GM12865 (cell line): ENCODE measurements around the gene CHST15.
"Not testable (repeated sequence)": the region's sequence is repeated elsewhere in the genome, so short reads cannot be mapped to it uniquely, and the experiment has no call there.

Experiments used
- DNase-seq: peaks from one replicate; pipeline ENCODE4 v3.0.0; 2010; ENCODE audit warnings: low read depth
- H3K4me3 ChIP-seq: 2 replicates; pipeline ENCODE4 v1.5.1; 2011; ENCODE audit warnings: mild to moderate bottlenecking, low read depth, low read length, control low read depth
- CTCF ChIP-seq: IDR thresholded peaks from 2 replicates; pipeline ENCODE4 v1.5.1; 2011; ENCODE audit warnings: low read length, control low read depth, low read depth, inconsistent platforms; ENCODE audit not compliant: insufficient read depth; ENCODE audit errors: missing control alignments

The CHST15 gene

GRCh38 chr10:124094419-124094785 lies 1.0 kb upstream of the CHST15 start:
- TF ChIP-seq CTCF, result no peak
- no peak for DNase-seq
- H3K4me3 ChIP-seq, result peak overlapping the region; percentile 6; the same call in 1 of the 2 replicates

GRCh38 chr10:124093774-124094418 lies 498 bp upstream of the CHST15 start:
- H3K4me3 ChIP-seq, result peak overlapping the region; percentile 6
- DNase-seq, result not testable (repeated sequence)

DNA sequence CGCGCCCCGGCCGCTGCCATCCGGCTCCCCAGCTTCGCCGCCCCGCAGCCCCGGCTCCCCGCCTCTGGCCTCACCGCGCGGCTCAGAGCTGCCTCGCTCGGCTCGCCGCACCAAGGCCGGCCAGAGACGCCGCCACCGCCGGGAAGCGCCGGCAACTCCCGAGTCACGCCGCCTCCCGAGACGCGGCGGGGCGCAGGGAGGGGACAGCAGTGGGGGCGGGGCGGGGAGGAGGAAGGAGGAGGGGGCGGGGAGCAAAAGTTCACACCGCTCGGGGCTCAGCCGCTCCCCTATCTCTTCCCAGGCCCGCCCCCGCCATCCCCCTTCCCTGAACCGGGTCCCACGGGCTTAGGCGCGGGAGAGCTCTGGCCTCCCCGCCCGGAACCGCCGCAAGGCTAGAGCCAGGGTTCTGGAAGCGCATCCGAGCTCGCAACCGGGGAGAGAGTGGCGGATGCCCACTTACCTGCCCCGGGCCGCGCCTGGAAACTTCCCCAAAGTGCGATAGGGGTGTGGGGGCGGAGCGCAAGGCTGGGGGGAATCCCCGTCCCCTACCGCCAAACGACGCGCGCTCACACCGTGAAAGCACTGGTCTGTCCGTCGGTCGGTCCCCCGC lies 1.0 kb downstream of the CHST15 start:
- TF ChIP-seq CTCF, result no peak
- DNase-seq, result peak; percentile 42
- peak overlapping the region; percentile 49 for H3K4me3 ChIP-seq

GRCh38 chr10:124091646-124092249 lies 1.6 kb downstream of the CHST15 start:
- peak overlapping the region; percentile 26 for H3K4me3 ChIP-seq
- no peak for DNase-seq
- no peak for TF ChIP-seq CTCF

DNA sequence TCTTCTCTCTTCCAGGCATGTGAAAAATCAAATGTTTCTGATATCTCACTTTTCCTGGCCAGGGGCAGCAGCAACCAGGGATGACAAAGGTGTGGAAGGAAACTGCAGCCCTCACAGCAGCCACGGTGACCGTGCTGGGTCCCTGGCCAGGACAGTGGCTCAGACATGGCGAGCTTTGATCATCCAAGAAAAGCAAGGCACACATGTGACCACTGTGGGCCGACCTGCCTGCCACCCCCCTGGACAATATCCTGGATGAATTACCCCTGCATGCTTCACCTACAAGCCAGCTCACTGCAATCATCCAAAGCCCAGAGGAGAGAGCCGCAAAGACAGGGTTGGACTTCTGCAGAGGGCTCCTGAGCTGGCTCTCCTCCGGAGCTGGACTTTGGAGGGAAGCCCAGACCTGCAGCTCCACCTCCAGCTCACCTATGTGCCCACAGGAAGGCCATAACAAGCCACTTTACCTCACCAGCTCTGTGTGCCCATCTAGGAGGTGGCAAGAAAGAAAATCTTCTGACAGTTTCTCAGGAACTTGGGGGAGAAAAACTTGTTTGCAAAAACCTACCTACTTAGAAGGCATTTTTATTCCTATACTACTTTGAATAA lies 2.7 kb downstream of the CHST15 start:
- no peak for DNase-seq
- no peak overlapping the region for H3K4me3 ChIP-seq
- no peak for TF ChIP-seq CTCF

- no peak overlapping the region for H3K4me3 ChIP-seq
- no peak for TF ChIP-seq CTCF
Measured at GRCh38 chr10:124089859-124090258, 3.5 kb downstream of the CHST15 start.

DNA sequence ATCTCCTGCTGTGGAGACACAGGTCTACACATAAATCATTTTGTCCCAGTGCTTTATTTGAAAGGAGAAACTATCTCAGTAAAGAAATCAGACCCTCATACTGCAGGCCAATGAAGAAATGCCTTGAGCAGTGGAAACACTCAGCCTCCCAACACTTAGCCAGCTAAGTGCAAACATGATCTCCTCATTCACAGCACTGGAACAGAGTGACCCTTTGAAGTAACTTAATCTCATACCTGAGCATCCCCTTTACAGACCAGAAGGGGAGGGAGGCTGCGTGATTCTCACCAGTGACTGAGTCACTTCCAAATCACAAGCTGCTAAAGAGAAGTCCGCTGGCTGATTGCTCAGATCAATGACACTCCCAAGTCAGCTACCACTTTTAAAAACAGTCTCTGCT lies 4.5 kb downstream of the CHST15 start:
- no peak overlapping the region for H3K4me3 ChIP-seq
- DNase-seq, result no peak

More at GRCh38 chr10:124089859-124090258, 3.5 kb downstream of the CHST15 start:
- no peak for DNase-seq

More for the DNA sequence above, 4.5 kb downstream of the CHST15 start:
- TF ChIP-seq CTCF, result no peak
